DOHH2 (cell line): ENCODE measurements around the gene MSH6.

Experiments used
- H3F3A ChIP-seq: fragments of 200-600 bp; sonication (generic), shearing (Covaris generic); 2 replicates; pipeline ENCODE4 v1.6.0; 2016; ENCODE audit warnings: antibody characterized with exemption, mild to moderate bottlenecking; ENCODE audit not compliant: control insufficient read depth, insufficient read depth
- H3K27ac ChIP-seq: fragments of 200-600 bp; sonication (generic); 2 replicates; pipeline ENCODE4 v1.5.1; 2014; ENCODE audit warnings: low read depth, mild to moderate bottlenecking, low read length, moderate library complexity
- H3K27me3 ChIP-seq: fragments of 200-600 bp; sonication (generic); 2 replicates; pipeline ENCODE4 v1.6.1; 2014; ENCODE audit warnings: mild to moderate bottlenecking, low read length, mixed read lengths; ENCODE audit not compliant: control insufficient read depth
- H3K36me3 ChIP-seq: fragments of 200-600 bp; sonication (generic); 2 replicates; pipeline ENCODE4 v1.6.1; 2014; ENCODE audit warnings: mild to moderate bottlenecking, low read length, moderate library complexity, mixed read lengths; ENCODE audit not compliant: control insufficient read depth
- H3K4me1 ChIP-seq: fragments of 200-600 bp; sonication (generic); 2 replicates; pipeline ENCODE4 v1.6.1; 2014; ENCODE audit warnings: mild to moderate bottlenecking, low read length, mixed read lengths; ENCODE audit not compliant: control insufficient read depth
- H3K4me2 ChIP-seq: fragments of 200-600 bp; sonication (generic); 2 replicates; pipeline ENCODE4 v1.6.0; 2014; ENCODE audit warnings: mild to moderate bottlenecking, low read length, moderate library complexity
- H3K4me3 ChIP-seq: fragments of 200-600 bp; sonication (generic); 2 replicates; pipeline ENCODE4 v1.5.1; 2014; ENCODE audit warnings: mild to moderate bottlenecking, low read length, mixed read lengths
- H3K79me2 ChIP-seq: fragments of 200-600 bp; sonication (generic); 2 replicates; pipeline ENCODE4 v1.6.1; 2014; ENCODE audit warnings: mild to moderate bottlenecking, low read length, mixed read lengths; ENCODE audit not compliant: control insufficient read depth
- H3K9me2 ChIP-seq: fragments of 200-600 bp; sonication (generic); replicated peaks from 2 replicates; pipeline ENCODE4 v1.6.1; 2014; ENCODE audit warnings: mild to moderate bottlenecking, low read length, mixed read lengths; ENCODE audit not compliant: control insufficient read depth
- H3K9me3 ChIP-seq: fragments of 200-600 bp; sonication (generic); 2 replicates; pipeline ENCODE4 v1.6.1; 2014; ENCODE audit warnings: antibody characterized with exemption, low read length, mixed read lengths; ENCODE audit not compliant: control insufficient read depth, insufficient read depth
- H4K20me1 ChIP-seq: fragments of 200-600 bp; sonication (generic); 2 replicates; pipeline ENCODE4 v1.6.0; 2014; ENCODE audit warnings: low read depth, mild to moderate bottlenecking, antibody characterized with exemption, low read length, moderate library complexity; ENCODE audit not compliant: control insufficient read depth, insufficient read depth
- EZH2phosphoT487 ChIP-seq: fragments of 200-600 bp; sonication (generic); IDR thresholded peaks from 2 replicates; pipeline ENCODE4 v1.6.1; 2017; ENCODE audit warnings: borderline replicate concordance, mild to moderate bottlenecking, antibody characterized with exemption, low read length, moderate library complexity, mixed read lengths
- TF ChIP-seq, protein P1 (sequence below): fragments of 200-600 bp; sonication (generic); IDR thresholded peaks from one replicate; pipeline ENCODE4 v1.5.1; 2014; ENCODE audit warnings: antibody characterized with exemption, mild to moderate bottlenecking, low read depth, low read length; ENCODE audit not compliant: poor library complexity, severe bottlenecking

The MSH6 gene

DNA sequence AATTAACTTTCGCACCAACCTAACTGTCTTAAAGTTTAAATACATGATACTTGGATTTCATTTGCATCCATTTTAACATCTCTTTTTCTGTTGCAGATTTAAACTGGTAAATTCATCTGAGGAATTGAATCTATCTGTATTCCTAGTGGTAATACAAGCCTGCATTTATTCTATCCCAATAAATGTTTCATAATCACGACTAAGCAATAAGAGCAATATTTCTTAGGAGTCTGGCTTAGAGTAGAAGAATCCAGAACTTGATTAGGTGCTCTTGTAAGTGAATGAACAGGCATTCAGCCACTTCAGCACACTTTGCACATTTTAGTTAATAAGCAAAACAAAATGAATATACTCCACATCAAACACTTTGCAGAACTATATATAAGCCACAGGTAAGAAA, 27.0 kb downstream of the MSH6 start:
- Histone ChIP-seq H4K20me1 (0 out of 2 replicates have a peak, but pooled peaks cover 6% of the 10 kb centered on the region), H3K36me3 (peaks cover 91% of the 10 kb centered on the region), H3F3A (peaks cover 88% of the 10 kb centered on the region), H3K27ac (no peak overlapping the region), H3K9me2 (no peaks in the 10 kb centered on the region), H3K9me3 (no peaks in the 10 kb centered on the region), H3K4me1 (no peaks in the 10 kb centered on the region), H3K4me3 (no peak overlapping the region), H3K27me3 (no peaks in the 10 kb centered on the region), H3K4me2 (no peak overlapping the region), H3K79me2 (no peaks in the 10 kb centered on the region)
- no peak for TF ChIP-seq EZH2phosphoT487
- TF ChIP-seq, protein P1, sequence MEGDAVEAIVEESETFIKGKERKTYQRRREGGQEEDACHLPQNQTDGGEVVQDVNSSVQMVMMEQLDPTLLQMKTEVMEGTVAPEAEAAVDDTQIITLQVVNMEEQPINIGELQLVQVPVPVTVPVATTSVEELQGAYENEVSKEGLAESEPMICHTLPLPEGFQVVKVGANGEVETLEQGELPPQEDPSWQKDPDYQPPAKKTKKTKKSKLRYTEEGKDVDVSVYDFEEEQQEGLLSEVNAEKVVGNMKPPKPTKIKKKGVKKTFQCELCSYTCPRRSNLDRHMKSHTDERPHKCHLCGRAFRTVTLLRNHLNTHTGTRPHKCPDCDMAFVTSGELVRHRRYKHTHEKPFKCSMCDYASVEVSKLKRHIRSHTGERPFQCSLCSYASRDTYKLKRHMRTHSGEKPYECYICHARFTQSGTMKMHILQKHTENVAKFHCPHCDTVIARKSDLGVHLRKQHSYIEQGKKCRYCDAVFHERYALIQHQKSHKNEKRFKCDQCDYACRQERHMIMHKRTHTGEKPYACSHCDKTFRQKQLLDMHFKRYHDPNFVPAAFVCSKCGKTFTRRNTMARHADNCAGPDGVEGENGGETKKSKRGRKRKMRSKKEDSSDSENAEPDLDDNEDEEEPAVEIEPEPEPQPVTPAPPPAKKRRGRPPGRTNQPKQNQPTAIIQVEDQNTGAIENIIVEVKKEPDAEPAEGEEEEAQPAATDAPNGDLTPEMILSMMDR: no peak

DNA sequence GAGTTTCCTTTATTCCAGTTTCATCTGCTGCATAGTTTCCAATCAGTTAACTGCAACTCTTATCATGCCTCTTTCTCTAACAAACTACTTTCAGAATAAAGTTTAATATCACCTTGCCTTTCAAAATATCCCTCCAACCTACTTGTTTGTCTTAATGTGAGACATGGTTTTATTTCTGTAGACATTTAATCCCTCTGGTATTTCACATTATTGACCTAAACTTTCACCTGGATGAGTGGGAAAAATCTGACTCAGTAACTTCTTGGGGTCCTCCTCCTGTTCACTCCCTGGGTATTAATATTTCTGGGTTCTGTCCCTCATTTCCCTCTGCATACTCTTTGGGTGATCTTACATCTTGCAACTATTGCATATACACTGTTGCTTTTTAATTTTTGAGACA, 27.9 kb downstream of the MSH6 start:
- peaks cover 2% of the 10 kb centered on the region; the same call in 1 of the 2 replicates for H3K4me1 ChIP-seq
- no peak overlapping the region for H3K27ac ChIP-seq
- no peak overlapping the region for H3K4me2 ChIP-seq
- TF ChIP-seq, protein P1: no peak
- TF ChIP-seq EZH2phosphoT487: no peak
- H3K36me3 ChIP-seq: peaks cover 91% of the 10 kb centered on the region
- no peaks in the 10 kb centered on the region for H3K79me2 ChIP-seq
- no peaks in the 10 kb centered on the region for H3K9me2 ChIP-seq
- 0 out of 2 replicates have a peak, but pooled peaks cover 4% of the 10 kb centered on the region for H4K20me1 ChIP-seq
- H3K9me3 ChIP-seq: no peaks in the 10 kb centered on the region
- H3K27me3 ChIP-seq: no peaks in the 10 kb centered on the region
- peaks cover 83% of the 10 kb centered on the region for H3F3A ChIP-seq
- H3K4me3 ChIP-seq: no peak overlapping the region

DNA sequence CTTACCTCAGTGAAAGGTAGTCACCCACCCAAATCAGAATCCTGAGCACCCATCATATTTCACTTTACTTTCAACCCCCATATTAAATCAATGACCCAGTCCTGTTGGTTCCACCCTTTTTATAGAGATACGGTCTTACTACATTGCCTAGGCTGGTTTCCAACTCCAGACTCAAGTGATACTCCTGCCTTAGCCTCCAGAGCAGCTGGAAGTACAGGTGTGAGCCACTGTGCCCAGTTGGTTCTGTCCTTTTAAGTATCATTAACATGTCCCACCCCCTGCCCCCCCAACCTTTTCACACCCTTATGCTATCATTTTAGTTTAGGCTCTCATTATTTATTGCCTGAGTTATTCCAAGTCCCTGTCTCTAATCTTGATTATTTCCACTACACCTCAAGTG, 28.7 kb downstream of the MSH6 start:
- no peak overlapping the region for H3K4me3 ChIP-seq
- no peaks in the 10 kb centered on the region for H3K79me2 ChIP-seq
- TF ChIP-seq EZH2phosphoT487: no peak
- TF ChIP-seq, protein P1: no peak
- no peaks in the 10 kb centered on the region for H4K20me1 ChIP-seq
- peaks cover 91% of the 10 kb centered on the region for H3K36me3 ChIP-seq
- no peaks in the 10 kb centered on the region for H3K9me2 ChIP-seq
- H3K4me2 ChIP-seq: no peak overlapping the region
- peaks cover 7% of the 10 kb centered on the region; the same call in 1 of the 2 replicates for H3K4me1 ChIP-seq
- H3K27me3 ChIP-seq: no peaks in the 10 kb centered on the region
- H3K9me3 ChIP-seq: no peaks in the 10 kb centered on the region
- peaks cover 75% of the 10 kb centered on the region for H3F3A ChIP-seq
- no peak overlapping the region for H3K27ac ChIP-seq
